SK-N-SH (cell line): ENCODE results near the gene PRXL2B. TPM values are rescaled to one million over a fixed set of nuclear protein-coding genes. Genes with fewer than 3 reads are reported as not detected.

Experiments used
- CTCF ChIA-PET: fragments of 300-600, 350-600 bp; formaldehyde crosslinking; extraction: SDS; loops from one replicate; lab custom pipeline; 2021; lab: Yijun Ruan, JAX
- POLR2A ChIA-PET: fragments of 350-600 bp; sonication (Branson Sonifier 250); formaldehyde crosslinking; extraction: SDS; loops from one replicate; lab custom pipeline; 2020; ENCODE audit warnings: antibody characterized with exemption, inconsistent platforms; lab: Yijun Ruan, JAX
- DNase-seq: peaks from one replicate; pipeline ENCODE4 v3.0.0; 2012
- H2AFZ ChIP-seq: fragments of 200-600 bp; sonication (generic); 2 replicates; pipeline ENCODE4 v1.8.1; 2016; ENCODE audit warnings: antibody characterized with exemption, mild to moderate bottlenecking, low read depth
- H3F3A ChIP-seq: fragments of 200-600 bp; sonication (generic); replicated peaks from 2 replicates; pipeline ENCODE3; 2016; ENCODE audit warnings: antibody characterized with exemption, mild to moderate bottlenecking; ENCODE audit not compliant: insufficient read depth
- H3K27ac ChIP-seq, 2 experiments: fragments of 200-500 bp in 1 of 2; fragments of 200-600 bp in 1 of 2; sonication (Bioruptor generic) in 1 of 2; sonication (generic), shearing (Covaris generic) in 1 of 2; 2 replicates each; pipeline versions ENCODE4 v1.5.1 to v1.6.1; 2014 to 2016; ENCODE audit warnings: low read depth in 2 of 2, inconsistent platforms in 1 of 2, low read length in 1 of 2, mild to moderate bottlenecking in 1 of 2, mixed read lengths in 1 of 2
- H3K27me3 ChIP-seq: fragments of 200-600 bp; sonication (generic), shearing (Covaris generic); 2 replicates; pipeline ENCODE4 v1.6.1; 2016; ENCODE audit warnings: mixed run types; ENCODE audit not compliant: insufficient read depth
- H3K36me3 ChIP-seq, 2 experiments: fragments of 200-500 bp in 1 of 2; fragments of 200-600 bp in 1 of 2; sonication (Bioruptor generic) in 1 of 2; sonication (generic) in 1 of 2; replicated peaks in 1 of 2; 2 replicates each; pipeline versions ENCODE3 to v1.5.1; 2014 to 2016; ENCODE audit warnings: low read length in 1 of 2, mild to moderate bottlenecking in 1 of 2; ENCODE audit not compliant: insufficient read depth in 2 of 2, control insufficient read depth in 1 of 2
- H3K4me1 ChIP-seq, 2 experiments: fragments of 200-500 bp in 1 of 2; fragments of 200-600 bp in 1 of 2; sonication (Bioruptor generic) in 1 of 2; sonication (generic), shearing (Covaris generic) in 1 of 2; 2 replicates each; pipeline versions ENCODE4 v1.5.1 to v1.6.1; 2014 to 2016; ENCODE audit warnings: low read depth in 1 of 2, low read length in 1 of 2, mixed run types in 1 of 2; ENCODE audit not compliant: insufficient read depth in 2 of 2, control insufficient read depth in 1 of 2
- H3K4me2 ChIP-seq: fragments of 200-600 bp; sonication (generic), shearing (Covaris generic); 2 replicates; pipeline ENCODE4 v1.6.1; 2017; ENCODE audit warnings: mixed run types
- H3K4me3 ChIP-seq, 2 experiments: fragments of 200-500 bp in 1 of 2; fragments of 200-600 bp in 1 of 2; sonication (Bioruptor generic) in 1 of 2; sonication (generic), shearing (Covaris generic) in 1 of 2; 2 replicates each; pipeline versions ENCODE4 v1.5.1 to v1.8.1; 2014 to 2016; ENCODE audit warnings: low read depth in 2 of 2, inconsistent platforms in 1 of 2, low read length in 1 of 2, mild to moderate bottlenecking in 1 of 2, mixed read lengths in 1 of 2, moderate library complexity in 1 of 2
- H3K79me2 ChIP-seq: fragments of 200-600 bp; sonication (generic); 2 replicates; pipeline ENCODE4 v1.8.1; 2017; ENCODE audit warnings: mild to moderate bottlenecking; ENCODE audit not compliant: insufficient read depth
- H3K9ac ChIP-seq: fragments of 200-600 bp; sonication (generic); 2 replicates; pipeline ENCODE4 v1.6.1; 2017; ENCODE audit warnings: mixed run types
- H3K9me2 ChIP-seq: fragments of 200-600 bp; sonication (generic); 2 replicates; pipeline ENCODE4 v1.6.1; 2017; ENCODE audit warnings: mixed run types
- H3K9me3 ChIP-seq: fragments of 200-600 bp; sonication (generic); 2 replicates; pipeline ENCODE4 v1.6.1; 2017; ENCODE audit warnings: mixed run types, mild to moderate bottlenecking, moderate library complexity
- H4K20me1 ChIP-seq: fragments of 200-600 bp; sonication (generic); 2 replicates; pipeline ENCODE4 v1.6.1; 2017; ENCODE audit warnings: mild to moderate bottlenecking, mixed run types; ENCODE audit not compliant: insufficient read depth
- CHD2 ChIP-seq: fragments of 150-350 bp; IDR thresholded peaks from 2 replicates; pipeline ENCODE4 v1.6.1; 2018; ENCODE audit warnings: low read length; ENCODE audit not compliant: partially characterized antibody
- FOXJ3 ChIP-seq: sonication (generic); formaldehyde crosslinking; IDR thresholded peaks from 2 replicates; pipeline ENCODE4 v1.5.1; 2020; ENCODE audit warnings: mild to moderate bottlenecking, missing genetic modification reagents
- FOXM1 ChIP-seq: IDR thresholded peaks from 2 replicates; pipeline ENCODE4 v1.4.0; 2012; ENCODE audit warnings: low read depth, mild to moderate bottlenecking
- GABPA ChIP-seq: IDR thresholded peaks from 2 replicates; pipeline ENCODE4 v1.4.0; 2012; ENCODE audit warnings: low read depth, mild to moderate bottlenecking
- GATA2 ChIP-seq: sonication (generic); formaldehyde crosslinking; IDR thresholded peaks from 2 replicates; pipeline ENCODE4 v1.5.0; 2020; ENCODE audit warnings: mild to moderate bottlenecking, missing genetic modification reagents
- IRF3 ChIP-seq: fragments of 150-350 bp; IDR thresholded peaks from 2 replicates; pipeline ENCODE4 v1.6.1; 2016; ENCODE audit warnings: mild to moderate bottlenecking, low read depth, low read length
- JUND ChIP-seq: IDR thresholded peaks from 2 replicates; pipeline ENCODE4 v1.4.0; 2012
- NFIC ChIP-seq: IDR thresholded peaks from 2 replicates; pipeline ENCODE4 v1.4.0; 2012; ENCODE audit warnings: borderline replicate concordance
- RAD21 ChIP-seq: IDR thresholded peaks from 2 replicates; pipeline ENCODE4 v1.6.1; 2012; ENCODE audit warnings: mild to moderate bottlenecking, low read length
- RCOR1 ChIP-seq: fragments of 150-350 bp; IDR thresholded peaks from 2 replicates; pipeline ENCODE4 v1.6.1; 2017; ENCODE audit warnings: antibody characterized with exemption, low read length
- SIN3A ChIP-seq: IDR thresholded peaks from 2 replicates; pipeline ENCODE4 v1.6.1; 2012; ENCODE audit warnings: low read depth, mild to moderate bottlenecking, low read length, moderate library complexity, borderline replicate concordance
- SMC3 ChIP-seq: IDR thresholded peaks from 2 replicates; pipeline ENCODE4 v1.6.1; 2012; ENCODE audit warnings: low read depth, low read length, improper control_type of control experiment
- TAF1 ChIP-seq: IDR thresholded peaks from 2 replicates; pipeline ENCODE4 v1.6.1; 2012; ENCODE audit warnings: low read depth, mild to moderate bottlenecking, low read length, moderate library complexity, borderline replicate concordance
- TCF12 ChIP-seq: IDR thresholded peaks from 2 replicates; pipeline ENCODE4 v1.4.0; 2012
- TEAD4 ChIP-seq: IDR thresholded peaks from 2 replicates; pipeline ENCODE4 v1.4.0; 2012; ENCODE audit warnings: mild to moderate bottlenecking, borderline replicate concordance; ENCODE audit not compliant: insufficient read depth
- WGBS: methylation state at CpG from one replicate; pipeline ENCODE4 v1.1.6; 2017; ENCODE audit warnings: low lambda C conversion rate; 5-methylcytosine and 5-hydroxymethylcytosine counted together
- polyA plus RNA-seq, 3 experiments: library from polyadenylated mRNA; depleted of rRNA; stranded (reverse); fragments of >200 nt; gene quantifications; 2 replicates each; pipeline ENCODE4 v1.2.3, GENCODE V29; 2012
- TF ChIP-seq, protein P1 (sequence below): IDR thresholded peaks from 2 replicates; pipeline ENCODE4 v1.4.0; 2012; ENCODE audit warnings: low read depth, borderline replicate concordance

Gene PRXL2B
- polyA plus RNA-seq, 1 of the 3 experiments (the other 2 are of a cell fraction): 33.7 TPM

DNA sequence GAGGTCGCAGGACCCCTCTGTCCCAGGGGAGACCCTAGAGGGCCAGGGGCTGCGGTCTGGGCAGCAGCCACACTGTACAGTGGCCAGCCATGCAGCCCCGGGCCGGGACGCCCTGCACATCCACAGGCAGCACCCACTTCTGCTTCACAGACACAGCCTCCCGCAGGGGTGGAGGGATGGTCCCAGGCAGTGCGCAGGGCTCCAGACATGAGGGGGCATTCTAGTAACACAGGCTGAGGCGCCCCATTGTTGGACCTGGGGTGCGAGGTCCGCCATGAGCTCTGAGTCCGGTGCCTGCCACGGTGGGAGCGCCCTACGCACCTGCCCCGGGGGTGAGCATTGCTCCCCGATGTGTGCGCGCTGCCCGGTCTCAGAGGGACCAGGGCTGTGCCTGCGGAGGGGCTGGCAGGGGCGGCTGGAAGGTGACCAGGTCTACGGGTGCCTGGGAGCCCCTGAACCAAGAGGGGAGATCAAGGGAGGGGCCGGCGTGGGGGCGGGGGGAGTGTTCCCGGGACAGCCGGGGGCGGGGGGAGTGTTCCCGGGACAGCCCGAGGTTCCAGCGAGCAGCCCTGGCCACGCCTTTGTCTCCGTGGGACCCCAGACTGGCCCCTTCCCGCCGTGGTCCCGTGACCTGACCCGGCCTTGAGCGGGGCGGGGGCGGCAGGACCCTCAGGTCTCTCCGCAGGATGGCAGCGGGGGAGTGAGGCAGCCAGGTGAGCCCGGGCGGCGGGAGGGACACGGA, 41.8 kb downstream of the PRXL2B start:
- Histone ChIP-seq H3K27ac (no peak overlapping the region), H3K4me2 (no peak overlapping the region), H3K9ac (no peak overlapping the region), H3K27me3 (peaks cover 13% of the 10 kb centered on the region; the same call in 1 of the 2 replicates), H4K20me1 (no peaks in the 10 kb centered on the region), H3K4me3 (no peak overlapping the region), H3K4me1 (no peaks in the 10 kb centered on the region), H3K9me3 (no peaks in the 10 kb centered on the region), H3F3A (peaks cover 5% of the 10 kb centered on the region), H3K9me2 (no peaks in the 10 kb centered on the region), H3K79me2 (no peaks in the 10 kb centered on the region), H2AFZ (no peak overlapping the region), H3K36me3 (no peaks in the 10 kb centered on the region)
- 0% methylated on average over 1 of the region's 46 CpGs for WGBS
- POLR2A ChIA-PET: no interaction called here
- peak; percentile 33 for DNase-seq
- CTCF ChIA-PET: no interaction called here
- no peak for TF ChIP-seq GABPA
- no peak for TF ChIP-seq SIN3A
- TF ChIP-seq TAF1: no peak
- no peak for TF ChIP-seq SMC3
- TF ChIP-seq IRF3: no peak
- no peak for TF ChIP-seq TCF12
- TF ChIP-seq FOXJ3 (CRISPR knock-in tag): no peak
- no peak for TF ChIP-seq GATA2 (CRISPR knock-in tag)
- TF ChIP-seq RAD21: no peak
- TF ChIP-seq RCOR1: no peak
- TF ChIP-seq CHD2: no peak
- no peak for TF ChIP-seq FOXM1
- TF ChIP-seq TEAD4: no peak
- TF ChIP-seq, protein P1, sequence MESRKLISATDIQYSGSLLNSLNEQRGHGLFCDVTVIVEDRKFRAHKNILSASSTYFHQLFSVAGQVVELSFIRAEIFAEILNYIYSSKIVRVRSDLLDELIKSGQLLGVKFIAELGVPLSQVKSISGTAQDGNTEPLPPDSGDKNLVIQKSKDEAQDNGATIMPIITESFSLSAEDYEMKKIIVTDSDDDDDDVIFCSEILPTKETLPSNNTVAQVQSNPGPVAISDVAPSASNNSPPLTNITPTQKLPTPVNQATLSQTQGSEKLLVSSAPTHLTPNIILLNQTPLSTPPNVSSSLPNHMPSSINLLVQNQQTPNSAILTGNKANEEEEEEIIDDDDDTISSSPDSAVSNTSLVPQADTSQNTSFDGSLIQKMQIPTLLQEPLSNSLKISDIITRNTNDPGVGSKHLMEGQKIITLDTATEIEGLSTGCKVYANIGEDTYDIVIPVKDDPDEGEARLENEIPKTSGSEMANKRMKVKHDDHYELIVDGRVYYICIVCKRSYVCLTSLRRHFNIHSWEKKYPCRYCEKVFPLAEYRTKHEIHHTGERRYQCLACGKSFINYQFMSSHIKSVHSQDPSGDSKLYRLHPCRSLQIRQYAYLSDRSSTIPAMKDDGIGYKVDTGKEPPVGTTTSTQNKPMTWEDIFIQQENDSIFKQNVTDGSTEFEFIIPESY: no peak
- no peak for TF ChIP-seq NFIC
- no peak for TF ChIP-seq JUND
